AG04449 (cell line): ENCODE results near the gene B3GNT2.
"Not testable (repeated sequence)": the region's sequence is repeated elsewhere in the genome, so short reads cannot be mapped to it uniquely, and the experiment has no call there.

Experiments used
- CTCF ChIA-PET: fragments of 350-600 bp; formaldehyde crosslinking; extraction: SDS; loops from one replicate; lab custom pipeline; 2021; ENCODE audit warnings: antibody characterized with exemption; lab: Yijun Ruan, JAX
- POLR2A ChIA-PET: fragments of 400-600, 350-600 bp; formaldehyde crosslinking; extraction: SDS; loops from one replicate; lab custom pipeline; 2020; ENCODE audit warnings: antibody characterized with exemption, inconsistent platforms; lab: Yijun Ruan, JAX
- DNase-seq: peaks from one replicate; pipeline ENCODE4 v3.0.0-alpha.2; 2010; ENCODE audit warnings: low read depth, low spot score
- H3K4me3 ChIP-seq: 2 replicates; pipeline ENCODE4 v1.5.1; 2011; ENCODE audit warnings: low read depth, mild to moderate bottlenecking, control low read depth, low read length
- TF ChIP-seq, protein P1 (sequence below): IDR thresholded peaks from one replicate; pipeline ENCODE4 v1.5.1; 2011; ENCODE audit warnings: mild to moderate bottlenecking, moderate library complexity, low read length, control low read depth, inconsistent platforms; ENCODE audit not compliant: insufficient read depth; ENCODE audit errors: missing control alignments

B3GNT2 gene

GRCh38 chr2:62195421-62196277 is at the start of gene B3GNT2:
Gene B3GNT2, plus strand, starts transcription at chr2:62196115. Its CDS starts 26,106 bp downstream, at chr2:62222221.
- no peak for DNase-seq
- CTCF ChIA-PET, result no interaction called here
- peak within 1 kb of the TSS; percentile 90 for H3K4me3 ChIP-seq
- POLR2A ChIA-PET, result interaction anchor here (0.6 to 1.0 kb wide), 2 partner anchors 11 to 14 kb away, joined by 3 read pairs; no protein-coding TSS in a partner anchor
- TF ChIP-seq, protein P1, sequence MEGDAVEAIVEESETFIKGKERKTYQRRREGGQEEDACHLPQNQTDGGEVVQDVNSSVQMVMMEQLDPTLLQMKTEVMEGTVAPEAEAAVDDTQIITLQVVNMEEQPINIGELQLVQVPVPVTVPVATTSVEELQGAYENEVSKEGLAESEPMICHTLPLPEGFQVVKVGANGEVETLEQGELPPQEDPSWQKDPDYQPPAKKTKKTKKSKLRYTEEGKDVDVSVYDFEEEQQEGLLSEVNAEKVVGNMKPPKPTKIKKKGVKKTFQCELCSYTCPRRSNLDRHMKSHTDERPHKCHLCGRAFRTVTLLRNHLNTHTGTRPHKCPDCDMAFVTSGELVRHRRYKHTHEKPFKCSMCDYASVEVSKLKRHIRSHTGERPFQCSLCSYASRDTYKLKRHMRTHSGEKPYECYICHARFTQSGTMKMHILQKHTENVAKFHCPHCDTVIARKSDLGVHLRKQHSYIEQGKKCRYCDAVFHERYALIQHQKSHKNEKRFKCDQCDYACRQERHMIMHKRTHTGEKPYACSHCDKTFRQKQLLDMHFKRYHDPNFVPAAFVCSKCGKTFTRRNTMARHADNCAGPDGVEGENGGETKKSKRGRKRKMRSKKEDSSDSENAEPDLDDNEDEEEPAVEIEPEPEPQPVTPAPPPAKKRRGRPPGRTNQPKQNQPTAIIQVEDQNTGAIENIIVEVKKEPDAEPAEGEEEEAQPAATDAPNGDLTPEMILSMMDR, result no peak

GRCh38 chr2:62146790-62147189 is 49.1 kb upstream of the B3GNT2 start:
- DNase-seq, POLR2A ChIA-PET, H3K4me3 ChIP-seq: not testable (repeated sequence)
- CTCF ChIA-PET, result interaction anchor here (1.2 kb wide), 1 partner anchor 8 kb away, joined by 5 read pairs; no protein-coding TSS in a partner anchor

- ChIA-PET POLR2A (no interaction called here), CTCF (interaction anchor here (1.2 kb wide), 1 partner anchor 9 kb away, joined by 5 read pairs; no protein-coding TSS in a partner anchor)
- TF ChIP-seq, protein P1, result no peak
- DNase-seq, result peak; percentile 78
- no peak overlapping the region for H3K4me3 ChIP-seq
These were observed 48.2 kb upstream of the B3GNT2 start for GRCh38 chr2:62147610-62148301.

- ChIA-PET POLR2A (no interaction called here), CTCF (no interaction called here)
- peak; percentile 96 for DNase-seq
- TF ChIP-seq, protein P1, result no peak
- no peak overlapping the region for H3K4me3 ChIP-seq
These were observed 46.2 kb upstream of the B3GNT2 start for GRCh38 chr2:62149708-62150107.

DNA sequence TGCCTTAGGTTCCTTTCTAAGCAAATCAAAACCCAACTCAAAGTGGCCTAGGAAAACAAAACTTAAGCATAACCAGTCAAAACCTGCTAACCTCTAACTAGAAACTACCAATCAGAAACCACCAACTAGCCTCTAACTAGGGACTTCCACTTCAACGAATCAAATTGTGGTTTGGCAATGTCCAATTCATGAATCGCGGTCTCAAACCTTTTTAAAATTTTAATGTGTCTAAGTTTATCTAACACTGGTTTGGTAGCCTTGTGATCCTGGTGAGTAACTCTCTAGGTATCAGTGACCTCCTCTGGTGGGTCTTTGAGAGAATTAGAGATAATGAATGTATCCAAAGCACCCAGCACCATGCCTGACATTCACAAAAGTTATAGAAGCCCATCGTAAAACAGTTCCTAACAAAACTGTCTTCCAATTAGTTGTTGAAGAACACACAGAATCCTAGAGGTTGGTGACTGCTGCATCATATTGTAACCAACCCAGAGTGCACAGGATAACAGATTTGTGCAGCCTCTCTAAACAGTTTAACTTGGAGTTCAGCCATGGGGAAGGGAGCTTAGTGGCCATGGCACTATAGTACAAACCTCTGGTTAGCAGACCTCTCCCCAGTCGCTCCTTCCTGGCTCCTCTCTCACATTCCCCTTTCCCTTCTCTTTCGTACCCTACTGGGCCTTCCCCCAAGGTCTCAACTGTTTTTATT is 45.2 kb upstream of the B3GNT2 start:
- CTCF ChIA-PET, result no interaction called here
- no peak for DNase-seq
- POLR2A ChIA-PET, result no interaction called here
- no peak overlapping the region for H3K4me3 ChIP-seq
- TF ChIP-seq, protein P1, result no peak

DNA sequence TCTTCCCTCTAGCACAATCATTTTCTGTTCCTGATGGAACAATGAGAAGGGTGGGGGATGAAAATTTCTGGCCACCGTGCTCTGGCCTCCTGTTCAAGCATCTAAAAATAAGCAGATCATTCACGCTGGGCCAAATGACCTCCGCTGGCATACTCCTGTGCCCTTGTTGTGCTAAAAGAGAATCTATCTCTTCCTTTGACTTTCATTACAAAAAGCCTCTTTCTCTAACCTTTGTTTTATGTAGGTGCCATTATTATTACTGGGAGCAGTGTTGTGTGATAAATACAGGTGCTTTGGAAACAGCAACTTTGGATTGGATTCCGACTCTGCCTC is 44.6 kb upstream of the B3GNT2 start:
- TF ChIP-seq, protein P1, result no peak
- H3K4me3 ChIP-seq, result no peak overlapping the region
- POLR2A ChIA-PET, result no interaction called here
- CTCF ChIA-PET, result no interaction called here
- DNase-seq, result no peak
